ENCODE measurements around the gene MYL6B. TPM values are rescaled to one million over a fixed set of nuclear protein-coding genes. Genes with fewer than 3 reads are reported as not detected.

Gene MYL6B
- total RNA-seq, 4 donors from 2014 or later, result 28.5 to 39.4 (median 33.6) TPM

DNA sequence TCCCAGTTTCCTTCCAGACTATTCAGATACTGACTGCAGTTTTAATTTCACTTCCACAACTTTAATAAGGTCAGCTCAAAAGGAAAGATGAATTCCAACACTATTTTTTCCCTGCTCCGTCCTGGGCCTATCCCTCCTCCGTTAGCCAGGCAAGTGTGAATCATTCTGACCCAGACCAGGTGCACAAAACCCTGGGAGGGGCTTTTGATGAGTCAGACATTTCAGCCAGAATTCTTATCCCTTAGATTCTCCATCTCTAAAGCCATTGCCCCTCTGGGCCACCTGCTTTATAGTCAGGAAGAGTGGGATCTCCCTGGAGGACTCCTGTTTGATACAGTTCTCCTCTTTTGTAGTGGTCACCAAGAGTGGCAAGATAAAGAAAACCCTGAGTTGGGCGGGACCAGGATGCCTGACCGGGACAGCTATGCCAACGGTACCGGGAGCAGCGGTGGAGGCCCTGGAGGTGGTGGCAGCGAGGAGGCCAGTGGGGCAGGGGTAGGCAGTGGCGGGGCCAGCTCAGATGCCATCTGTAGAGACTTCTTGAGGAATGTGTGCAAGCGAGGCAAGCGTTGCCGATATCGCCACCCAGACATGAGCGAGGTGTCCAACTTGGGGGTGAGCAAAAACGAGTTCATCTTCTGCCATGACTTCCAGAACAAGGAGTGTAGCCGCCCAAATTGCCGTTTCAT lies 32.1 kb upstream of the MYL6B start:
- DNase-seq (ENCODE audit: extremely low spot score), result no peak
- TF ChIP-seq POLR2A (IDR thresholded peaks at IDR 0.05; ENCODE audit: low read depth) (no peak), CTCF (IDR thresholded peaks at IDR 0.05) (no peak), POLR2AphosphoS5 (IDR thresholded peaks at IDR 0.05) (no peak), EP300 (IDR thresholded peaks at IDR 0.05) (no peak)
- Histone ChIP-seq H3K4me1 (peaks cover 54 to 76% (median 64%) of the 10 kb centered on the region in 4 donors), H3K36me3 (peaks cover 11 to 27% (median 20%) of the 10 kb centered on the region in 4 donors), H3K27me3 (no peaks in the 10 kb centered on the region), H3K9me3 (no peaks in the 10 kb centered on the region), H3K27ac (replicated peaks in 1 of 4) (peak overlapping the region; percentile 92 to 98 (median 94)), H3K4me3 (no peak overlapping the region)
- WGBS, result 77% methylated on average over 17 of the region's 17 CpGs
- intact Hi-C loops (cut with DNase I), result loop anchor here (10.0 kb wide), 2 partner anchors 344 to 514 kb away; partner anchors contain the start of genes BAZ2A and SPRYD4

GRCh38 chr12:56121204-56121870 lies 31.1 kb upstream of the MYL6B start:
- Histone ChIP-seq H3K4me3 (no peak overlapping the region), H3K27ac (replicated peaks in 1 of 4) (peak overlapping the region; percentile 92 to 98 (median 94)), H3K27me3 (no peaks in the 10 kb centered on the region), H3K9me3 (no peaks in the 10 kb centered on the region), H3K4me1 (peaks cover 60 to 81% (median 69%) of the 10 kb centered on the region in 4 donors), H3K36me3 (peaks cover 11 to 27% (median 20%) of the 10 kb centered on the region in 4 donors)
- WGBS, result 83% methylated on average over 11 of the region's 11 CpGs
- no peak for DNase-seq (ENCODE audit: extremely low spot score)
- TF ChIP-seq POLR2A (IDR thresholded peaks at IDR 0.05; ENCODE audit: low read depth) (no peak), CTCF (IDR thresholded peaks at IDR 0.05) (no peak), EP300 (IDR thresholded peaks at IDR 0.05) (no peak), POLR2AphosphoS5 (IDR thresholded peaks at IDR 0.05) (no peak)
- intact Hi-C loops (cut with DNase I), result loop anchor here (10.0 kb wide), 2 partner anchors 343 to 513 kb away; partner anchors contain the start of genes BAZ2A and SPRYD4

DNA sequence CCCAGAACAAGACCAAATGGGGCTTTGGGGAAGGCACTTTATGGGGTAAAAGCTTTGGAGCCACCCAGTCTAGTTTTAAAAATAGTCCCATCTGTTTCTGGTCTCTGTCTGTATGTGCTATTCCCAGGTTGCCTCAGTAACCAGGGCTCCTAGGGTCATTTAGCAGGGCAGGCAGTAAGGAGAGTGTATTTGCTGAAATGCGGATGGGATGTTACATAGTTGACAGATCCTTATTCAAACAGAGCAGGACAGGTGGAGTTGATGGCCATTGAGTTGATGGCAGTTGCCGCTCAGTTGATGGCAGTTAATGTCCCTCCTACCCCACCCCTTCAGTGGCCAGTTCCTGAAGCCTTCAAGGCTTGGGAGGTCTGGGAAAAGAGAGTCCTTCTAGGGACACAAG lies 29.8 kb upstream of the MYL6B start:
- TF ChIP-seq EP300 (IDR thresholded peaks at IDR 0.05), result no peak
- no peak for TF ChIP-seq CTCF (IDR thresholded peaks at IDR 0.05)
- TF ChIP-seq POLR2AphosphoS5 (IDR thresholded peaks at IDR 0.05), result no peak
- no peak for TF ChIP-seq POLR2A (IDR thresholded peaks at IDR 0.05; ENCODE audit: low read depth)
- WGBS, result 69% methylated on average over 2 of the region's 2 CpGs
- H3K9me3 ChIP-seq, result no peaks in the 10 kb centered on the region
- no peaks in the 10 kb centered on the region for H3K27me3 ChIP-seq
- peaks cover 71 to 86% (median 80%) of the 10 kb centered on the region in 4 donors for H3K4me1 ChIP-seq
- intact Hi-C loops (cut with DNase I), result loop anchor here (10.0 kb wide), 2 partner anchors 342 to 512 kb away; partner anchors contain the start of genes BAZ2A and SPRYD4
- no peak overlapping the region for H3K4me3 ChIP-seq
- peaks cover 11 to 26% (median 20%) of the 10 kb centered on the region in 4 donors for H3K36me3 ChIP-seq
- DNase-seq (ENCODE audit: extremely low spot score), result no peak
- H3K27ac ChIP-seq (replicated peaks in 1 of 4), result peak overlapping the region; percentile 70 to 95 (median 93)

DNA sequence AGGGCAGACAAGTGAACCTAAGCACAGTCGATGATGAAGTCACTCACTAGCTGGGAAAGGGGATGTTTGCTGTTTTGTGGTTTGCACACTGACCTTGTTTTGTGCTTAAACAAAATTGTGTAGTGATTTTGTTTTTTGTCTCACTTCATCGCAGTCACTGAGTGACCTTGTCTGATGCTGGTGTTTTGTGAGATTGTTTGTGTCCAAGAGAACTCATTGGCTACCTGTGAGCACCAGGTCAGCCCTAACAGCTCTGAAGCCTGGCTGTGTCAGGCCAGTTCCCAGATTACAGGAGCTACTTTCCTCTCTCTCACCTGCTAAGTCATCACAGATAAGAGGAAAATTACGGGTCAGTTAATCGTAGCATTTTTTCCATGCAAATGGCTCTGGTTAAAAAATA lies 28.3 kb upstream of the MYL6B start:
- TF ChIP-seq EP300 (IDR thresholded peaks at IDR 0.05) (no peak), POLR2A (IDR thresholded peaks at IDR 0.05; ENCODE audit: low read depth) (no peak), CTCF (IDR thresholded peaks at IDR 0.05) (no peak), POLR2AphosphoS5 (IDR thresholded peaks at IDR 0.05) (no peak)
- no peak overlapping the region for H3K4me3 ChIP-seq
- intact Hi-C loops (cut with DNase I), result loop anchor here (10.0 kb wide), 2 partner anchors 341 to 511 kb away; partner anchors contain the start of genes BAZ2A and SPRYD4
- no peaks in the 10 kb centered on the region for H3K9me3 ChIP-seq
- H3K27ac ChIP-seq (replicated peaks in 1 of 4), result peak overlapping the region; percentile 15 to 98 (median 94)
- 87% methylated on average over 4 of the region's 4 CpGs for WGBS
- H3K27me3 ChIP-seq, result no peaks in the 10 kb centered on the region
- peaks cover 61 to 77% (median 71%) of the 10 kb centered on the region in 4 donors for H3K4me1 ChIP-seq
- DNase-seq (ENCODE audit: extremely low spot score), result no peak
- H3K36me3 ChIP-seq, result peaks cover 11 to 24% (median 20%) of the 10 kb centered on the region in 4 donors

All from esophagus muscularis mucosa (tissue), 4 donors.